Liver (tissue), 9 donors: ENCODE measurements around the gene EHD1. TPM values are rescaled to one million over a fixed set of nuclear protein-coding genes. Genes with fewer than 3 reads are reported as not detected.

Experiments
- DNase-seq: peaks from one replicate; pipeline ENCODE4 v3.0.0-alpha.2; 2017; ENCODE audit warnings: low spot score
- H3K27ac ChIP-seq, 2 donors: one replicate each; pipeline ENCODE4 v1.7.0; 2013; ENCODE audit warnings: inconsistent platforms in 2 of 2, low read length in 2 of 2, control low read depth in 1 of 2, low read depth in 1 of 2, mild to moderate bottlenecking in 1 of 2
- H3K27me3 ChIP-seq, 4 donors: one replicate each; pipeline versions ENCODE4 v1.6.1 to v1.7.0; 2013; ENCODE audit warnings: low read length in 3 of 4, inconsistent platforms in 1 of 4, mild to moderate bottlenecking in 1 of 4, moderate library complexity in 1 of 4; ENCODE audit not compliant: control insufficient read depth in 4 of 4, insufficient read depth in 4 of 4
- H3K36me3 ChIP-seq, 4 donors: one replicate each; pipeline versions ENCODE4 v1.6.1 to v1.7.0; 2013; ENCODE audit warnings: low read length in 3 of 4, mild to moderate bottlenecking in 3 of 4, low read depth in 1 of 4, moderate library complexity in 1 of 4; ENCODE audit not compliant: control insufficient read depth in 4 of 4, insufficient read depth in 3 of 4
- H3K4me1 ChIP-seq, 4 donors: one replicate each; pipeline versions ENCODE4 v1.6.1 to v1.7.0; 2013; ENCODE audit warnings: low read length in 3 of 4, mild to moderate bottlenecking in 3 of 4, moderate library complexity in 1 of 4; ENCODE audit not compliant: control insufficient read depth in 4 of 4, insufficient read depth in 4 of 4
- H3K4me3 ChIP-seq, 3 donors: one replicate each; pipeline versions ENCODE4 v1.6.1 to v1.7.0; 2013; ENCODE audit warnings: low read length in 3 of 3, control low read depth in 1 of 3, low read depth in 1 of 3, mild to moderate bottlenecking in 1 of 3
- H3K9ac ChIP-seq, 2 donors: one replicate each; pipeline ENCODE4 v1.7.0; 2013; ENCODE audit warnings: low read length in 2 of 2, mild to moderate bottlenecking in 2 of 2, moderate library complexity in 2 of 2, control low read depth in 1 of 2, low read depth in 1 of 2
- H3K9me3 ChIP-seq, 4 donors: one replicate each; pipeline versions ENCODE4 v1.6.1 to v1.7.0; 2013; ENCODE audit warnings: low read length in 3 of 4; ENCODE audit not compliant: control insufficient read depth in 4 of 4
- EGR1 ChIP-seq, 2 donors: IDR thresholded peaks; 2 replicates each; pipeline ENCODE4 v1.6.1; 2016 to 2018; ENCODE audit warnings: antibody characterized with exemption in 2 of 2, low read depth in 2 of 2
- FOXA1 ChIP-seq: IDR thresholded peaks from 2 replicates; pipeline ENCODE4 v1.6.1; 2016; ENCODE audit warnings: antibody characterized with exemption
- FOXA2 ChIP-seq: IDR thresholded peaks from 2 replicates; pipeline ENCODE4 v1.6.1; 2016; ENCODE audit warnings: antibody characterized with exemption
- GABPA ChIP-seq, 2 donors: IDR thresholded peaks in 1 of 2; conservative IDR thresholded peaks in 1 of 2; 2 replicates each; pipeline ENCODE4 v1.6.1; 2016; ENCODE audit warnings: antibody characterized with exemption in 2 of 2, mild to moderate bottlenecking in 1 of 2, moderate library complexity in 1 of 2
- HNF4A ChIP-seq, 2 donors: conservative IDR thresholded peaks; 2 replicates each; pipeline ENCODE4 v1.6.1; 2016; ENCODE audit warnings: antibody characterized with exemption in 2 of 2, mild to moderate bottlenecking in 2 of 2
- HNF4G ChIP-seq: IDR thresholded peaks from 2 replicates; pipeline ENCODE4 v1.6.1; 2016; ENCODE audit warnings: antibody characterized with exemption
- JUND ChIP-seq, 2 donors: IDR thresholded peaks; 2 replicates each; pipeline ENCODE4 v1.6.1; 2016; ENCODE audit warnings: antibody characterized with exemption in 2 of 2
- NR2F2 ChIP-seq: IDR thresholded peaks from 2 replicates; pipeline ENCODE4 v1.6.1; 2016; ENCODE audit warnings: antibody characterized with exemption
- RAD21 ChIP-seq, 2 donors: IDR thresholded peaks; 2 replicates each; pipeline ENCODE4 v1.6.1; 2016; ENCODE audit warnings: antibody characterized with exemption in 2 of 2, mild to moderate bottlenecking in 2 of 2
- RXRA ChIP-seq, 2 donors: IDR thresholded peaks; 2 replicates each; pipeline ENCODE4 v1.6.1; 2017 to 2018; ENCODE audit warnings: antibody characterized with exemption in 2 of 2, mild to moderate bottlenecking in 1 of 2
- SP1 ChIP-seq: IDR thresholded peaks from 2 replicates; pipeline ENCODE4 v1.6.1; 2018; ENCODE audit warnings: antibody characterized with exemption, mild to moderate bottlenecking
- TAF1 ChIP-seq: conservative IDR thresholded peaks from 2 replicates; pipeline ENCODE4 v1.6.1; 2016; ENCODE audit warnings: antibody characterized with exemption, mild to moderate bottlenecking
- YY1 ChIP-seq: IDR thresholded peaks from 2 replicates; pipeline ENCODE4 v1.6.1; 2016; ENCODE audit warnings: antibody characterized with exemption, mild to moderate bottlenecking
- WGBS: extraction: QIAGEN DNeasy Blood & Tissue Kit; methylation state at CpG from one replicate; pipeline ENCODE4 v1.1.7; 2013; 5-methylcytosine and 5-hydroxymethylcytosine counted together
- polyA plus RNA-seq, 2 donors: library from polyadenylated mRNA; stranded (reverse) in 1 of 2; unstranded in 1 of 2; fragments of 200-250 nt in 1 of 2; fragments of >200 nt in 1 of 2; fragmentation: Nextera tagmentation in 1 of 2; extraction: Ambion mirVana in 1 of 2; gene quantifications; one replicate each; pipeline versions ENCODE4 v1.2.1 to v1.2.3, GENCODE V29; 2013 to 2015
- total RNA-seq, 2 donors: library from RNA; depleted of rRNA; stranded (reverse); fragments of >200 nt; gene quantifications; one replicate each; pipeline ENCODE4 v1.2.3, GENCODE V29; 2014
- TF ChIP-seq, protein P1 (sequence below): fragments of 150-350 bp; IDR thresholded peaks from 2 replicates; pipeline ENCODE4 v1.5.1; 2017; ENCODE audit warnings: improper control_type of control experiment, low read depth, low read length; ENCODE audit not compliant: missing input control
- TF ChIP-seq, protein P2 (sequence below): IDR thresholded peaks from 2 replicates; pipeline ENCODE4 v1.6.1; 2016; ENCODE audit warnings: antibody characterized with exemption
- TF ChIP-seq, protein P3 (sequence below): IDR thresholded peaks from 2 replicates; pipeline ENCODE4 v1.6.1; 2016; ENCODE audit warnings: antibody characterized with exemption
- donor health status: healthy.
- donor health status: healthy.
- donor health status: healthy.
- donor health status: healthy.
- donor health status: healthy.

EHD1 gene
- total and polyA plus RNA-seq, 4 donors, result 8.3 to 36.4 (median 19.2) TPM

GRCh38 chr11:64836448-64837072 lies 41.9 kb downstream of the EHD1 start:
- H3K36me3 ChIP-seq, result no peaks in the 10 kb centered on the region
- H3K9ac ChIP-seq, result no peak overlapping the region
- no peak for DNase-seq
- H3K4me1 ChIP-seq, result no peaks in the 10 kb centered on the region
- H3K9me3 ChIP-seq, result no peaks in the 10 kb centered on the region
- H3K27me3 ChIP-seq, result no peaks in the 10 kb centered on the region
- H3K4me3 ChIP-seq, result no peak overlapping the region
- H3K27ac ChIP-seq, result no peak overlapping the region
- no peak for TF ChIP-seq FOXA2
- TF ChIP-seq, protein P1, sequence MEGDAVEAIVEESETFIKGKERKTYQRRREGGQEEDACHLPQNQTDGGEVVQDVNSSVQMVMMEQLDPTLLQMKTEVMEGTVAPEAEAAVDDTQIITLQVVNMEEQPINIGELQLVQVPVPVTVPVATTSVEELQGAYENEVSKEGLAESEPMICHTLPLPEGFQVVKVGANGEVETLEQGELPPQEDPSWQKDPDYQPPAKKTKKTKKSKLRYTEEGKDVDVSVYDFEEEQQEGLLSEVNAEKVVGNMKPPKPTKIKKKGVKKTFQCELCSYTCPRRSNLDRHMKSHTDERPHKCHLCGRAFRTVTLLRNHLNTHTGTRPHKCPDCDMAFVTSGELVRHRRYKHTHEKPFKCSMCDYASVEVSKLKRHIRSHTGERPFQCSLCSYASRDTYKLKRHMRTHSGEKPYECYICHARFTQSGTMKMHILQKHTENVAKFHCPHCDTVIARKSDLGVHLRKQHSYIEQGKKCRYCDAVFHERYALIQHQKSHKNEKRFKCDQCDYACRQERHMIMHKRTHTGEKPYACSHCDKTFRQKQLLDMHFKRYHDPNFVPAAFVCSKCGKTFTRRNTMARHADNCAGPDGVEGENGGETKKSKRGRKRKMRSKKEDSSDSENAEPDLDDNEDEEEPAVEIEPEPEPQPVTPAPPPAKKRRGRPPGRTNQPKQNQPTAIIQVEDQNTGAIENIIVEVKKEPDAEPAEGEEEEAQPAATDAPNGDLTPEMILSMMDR, result no peak
- no peak for TF ChIP-seq JUND (IDR thresholded peaks at IDR 0.05)
- no peak for TF ChIP-seq EGR1 (IDR thresholded peaks at IDR 0.05; ENCODE audit: low read depth in 2 of 2)
- no peak for TF ChIP-seq HNF4A (conservative IDR thresholded peaks at IDR 0.05)
- no peak for TF ChIP-seq RAD21 (IDR thresholded peaks at IDR 0.05)
- TF ChIP-seq, protein P2, sequence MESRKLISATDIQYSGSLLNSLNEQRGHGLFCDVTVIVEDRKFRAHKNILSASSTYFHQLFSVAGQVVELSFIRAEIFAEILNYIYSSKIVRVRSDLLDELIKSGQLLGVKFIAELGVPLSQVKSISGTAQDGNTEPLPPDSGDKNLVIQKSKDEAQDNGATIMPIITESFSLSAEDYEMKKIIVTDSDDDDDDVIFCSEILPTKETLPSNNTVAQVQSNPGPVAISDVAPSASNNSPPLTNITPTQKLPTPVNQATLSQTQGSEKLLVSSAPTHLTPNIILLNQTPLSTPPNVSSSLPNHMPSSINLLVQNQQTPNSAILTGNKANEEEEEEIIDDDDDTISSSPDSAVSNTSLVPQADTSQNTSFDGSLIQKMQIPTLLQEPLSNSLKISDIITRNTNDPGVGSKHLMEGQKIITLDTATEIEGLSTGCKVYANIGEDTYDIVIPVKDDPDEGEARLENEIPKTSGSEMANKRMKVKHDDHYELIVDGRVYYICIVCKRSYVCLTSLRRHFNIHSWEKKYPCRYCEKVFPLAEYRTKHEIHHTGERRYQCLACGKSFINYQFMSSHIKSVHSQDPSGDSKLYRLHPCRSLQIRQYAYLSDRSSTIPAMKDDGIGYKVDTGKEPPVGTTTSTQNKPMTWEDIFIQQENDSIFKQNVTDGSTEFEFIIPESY, result no peak
- no peak for TF ChIP-seq YY1
- no peak for TF ChIP-seq NR2F2
- no peak for TF ChIP-seq GABPA (IDR thresholded peaks at IDR 0.05 in 1 of 2, conservative IDR thresholded peaks at IDR 0.05 in 1 of 2)
- 93% methylated on average over 16 of the region's 16 CpGs for WGBS

GRCh38 chr11:64835616-64836447 lies 42.6 kb downstream of the EHD1 start:
- WGBS, result 94% methylated on average over 17 of the region's 17 CpGs
- Histone ChIP-seq H3K27me3 (no peaks in the 10 kb centered on the region), H3K9ac (no peak overlapping the region), H3K4me3 (no peak overlapping the region), H3K9me3 (no peaks in the 10 kb centered on the region), H3K36me3 (no peaks in the 10 kb centered on the region), H3K27ac (no peak overlapping the region), H3K4me1 (no peaks in the 10 kb centered on the region)
- no peak for DNase-seq
- TF ChIP-seq, protein P1, result no peak
- TF ChIP-seq HNF4G (no peak), TAF1 (no peak), YY1 (no peak), FOXA1 (no peak), GABPA (IDR thresholded peaks at IDR 0.05 in 1 of 2, conservative IDR thresholded peaks at IDR 0.05 in 1 of 2) (no peak), NR2F2 (no peak), SP1 (no peak), RXRA (IDR thresholded peaks at IDR 0.05) (no peak), JUND (IDR thresholded peaks at IDR 0.05) (no peak)
- TF ChIP-seq, protein P2, result no peak
- TF ChIP-seq, protein P3, sequence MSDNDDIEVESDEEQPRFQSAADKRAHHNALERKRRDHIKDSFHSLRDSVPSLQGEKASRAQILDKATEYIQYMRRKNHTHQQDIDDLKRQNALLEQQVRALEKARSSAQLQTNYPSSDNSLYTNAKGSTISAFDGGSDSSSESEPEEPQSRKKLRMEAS, result no peak
